K562 (cell line): Measurements from ENCODE around the gene CPOX. TPM values are rescaled to one million over a fixed set of nuclear protein-coding genes. Genes with fewer than 3 reads are reported as not detected.

Experiments
- ATAC-seq: fragments of 200-7000 bp; cut with Tn5 transposase; 3 replicates; pipeline ENCODE4 v1.9.1; 2020; ENCODE audit warnings: moderate library complexity
- BruUV-seq: library from RNA; stranded (reverse); fragments of 400-500 nt; replicated peaks from 2 replicates; lab custom pipeline; 2021; lab: Mats Ljungman, UMichigan
- CTCF ChIA-PET: fragments of 300-600 bp; formaldehyde crosslinking; extraction: SDS; loops from one replicate; lab custom pipeline; 2021; ENCODE audit warnings: low intra/inter-chr PET ratio; lab: Yijun Ruan, JAX
- POLR2A ChIA-PET: fragments of 300-600, 350-650 bp; sonication (Branson Sonifier 250); formaldehyde crosslinking; extraction: SDS; loops from one replicate; lab custom pipeline; 2021; ENCODE audit warnings: antibody characterized with exemption, inconsistent platforms; lab: Yijun Ruan, JAX
- DNase-seq, 4 experiments: peaks; one replicate each; pipeline versions ENCODE4 v3.0.0 to v3.0.0-alpha.2; 2011 to 2018; ENCODE audit warnings: low spot score in 3 of 4, mixed read lengths in 3 of 4; ENCODE audit errors: extremely low read depth in 1 of 4
- FAIRE-seq: peaks from 2 replicates; lab custom pipeline; 2011; peaks lifted over from hg19 to GRCh38; lab: Jason Lieb, UNC
- H2AFZ ChIP-seq: 2 replicates; pipeline ENCODE4 v1.6.0; 2011; ENCODE audit warnings: low read depth, low read length, control low read depth, inconsistent platforms
- H3K27ac ChIP-seq: fragments of 200-600 bp; 3 replicates; pipeline ENCODE4 v1.8.0; 2011; ENCODE audit warnings: low read depth, mild to moderate bottlenecking, control low read depth, inconsistent platforms, low read length, moderate library complexity, mixed read lengths; ENCODE audit errors: extremely low read depth
- H3K27me3 ChIP-seq, 2 experiments: fragments of 300-600 bp in 1 of 2; 2 replicates in 1 of 2; 3 replicates in 1 of 2; pipeline versions ENCODE4 v1.6.0 to v1.8.0; 2011; ENCODE audit warnings: inconsistent platforms in 2 of 2, low read length in 2 of 2, mild to moderate bottlenecking in 1 of 2, mixed read lengths in 1 of 2, moderate library complexity in 1 of 2; ENCODE audit not compliant: control insufficient read depth in 2 of 2, insufficient read depth in 2 of 2
- H3K36me3 ChIP-seq: fragments of 300-600 bp; 3 replicates; pipeline ENCODE4 v1.8.0; 2011; ENCODE audit warnings: mild to moderate bottlenecking, low read length, inconsistent platforms; ENCODE audit not compliant: control insufficient read depth, insufficient read depth
- H3K4me1 ChIP-seq, 2 experiments: fragments of 200-600 bp in 1 of 2; replicated peaks in 1 of 2; 2 replicates in 1 of 2; 3 replicates in 1 of 2; pipeline versions ENCODE4 v1.5.1 to v1.8.0; 2011; ENCODE audit warnings: inconsistent platforms in 2 of 2, low read length in 2 of 2, mild to moderate bottlenecking in 1 of 2, mixed read lengths in 1 of 2, moderate library complexity in 1 of 2; ENCODE audit not compliant: control insufficient read depth in 2 of 2, insufficient read depth in 2 of 2
- H3K4me2 ChIP-seq: 2 replicates; pipeline ENCODE4 v1.6.1; 2011; ENCODE audit warnings: low read length, control low read depth, inconsistent platforms, mixed read lengths; ENCODE audit not compliant: insufficient read depth
- H3K4me3 ChIP-seq: fragments of 200-600 bp; sonication (generic), shearing (Covaris generic); 2 replicates; pipeline ENCODE4 v1.5.1; 2016; ENCODE audit warnings: control low read depth, inconsistent platforms
- H3K79me2 ChIP-seq: fragments of 200-600 bp; 3 replicates; pipeline ENCODE4 v1.8.0; 2011; ENCODE audit warnings: low read length, inconsistent platforms; ENCODE audit not compliant: control insufficient read depth, insufficient read depth
- H3K9ac ChIP-seq, 2 experiments: 2 replicates each; pipeline versions ENCODE4 v1.6.0 to v1.6.1; 2011; ENCODE audit warnings: low read depth in 2 of 2, low read length in 2 of 2, control low read depth in 1 of 2, inconsistent platforms in 1 of 2, mild to moderate bottlenecking in 1 of 2, mixed read lengths in 1 of 2; ENCODE audit not compliant: insufficient read depth in 1 of 2
- H3K9me1 ChIP-seq: one replicate; pipeline ENCODE4 v1.6.0; 2011; ENCODE audit warnings: inconsistent platforms, mild to moderate bottlenecking, low read length, moderate library complexity; ENCODE audit not compliant: control insufficient read depth, insufficient read depth
- H3K9me3 ChIP-seq: replicated peaks from 2 replicates; pipeline ENCODE4 v1.5.1; 2011; ENCODE audit warnings: low read depth, low read length, inconsistent platforms; ENCODE audit not compliant: control insufficient read depth, insufficient read depth
- H4K20me1 ChIP-seq: replicated peaks from 2 replicates; pipeline ENCODE4 v1.6.1; 2011; ENCODE audit warnings: low read length, inconsistent platforms, mixed read lengths; ENCODE audit not compliant: control insufficient read depth, insufficient read depth
- BDP1 ChIP-seq: IDR thresholded peaks from 3 replicates; pipeline ENCODE4 v1.6.1; 2011; ENCODE audit not compliant: insufficient read length, insufficient read depth
- BRF1 ChIP-seq: IDR thresholded peaks from 3 replicates; pipeline ENCODE4 v1.6.1; 2011; ENCODE audit warnings: borderline replicate concordance, mild to moderate bottlenecking; ENCODE audit not compliant: insufficient read length; ENCODE audit errors: extremely low read depth
- CBFB ChIP-seq: sonication (generic); formaldehyde crosslinking; IDR thresholded peaks from 2 replicates; pipeline ENCODE4 v1.4.0; 2020; ENCODE audit warnings: mild to moderate bottlenecking, missing genetic modification reagents
- CTBP1 ChIP-seq: fragments of 450-650 bp; IDR thresholded peaks from 2 replicates; pipeline ENCODE4 v1.6.1; 2016; ENCODE audit warnings: borderline replicate concordance
- EP300 ChIP-seq: IDR thresholded peaks from 2 replicates; pipeline ENCODE4 v1.6.1; 2012; ENCODE audit warnings: low read length, improper control_type of control experiment
- HDGF ChIP-seq: fragments of 450-650 bp; IDR thresholded peaks from 2 replicates; pipeline ENCODE4 v1.6.1; 2016
- LEF1 ChIP-seq: fragments of 450-650 bp; IDR thresholded peaks from 2 replicates; pipeline ENCODE4 v1.6.1; 2016; ENCODE audit warnings: mild to moderate bottlenecking
- MED1 ChIP-seq: sonication (generic); formaldehyde crosslinking; IDR thresholded peaks from 2 replicates; pipeline ENCODE4 v1.8.1; 2023; ENCODE audit warnings: missing genetic modification reagents, borderline replicate concordance
- RFX1 ChIP-seq: fragments of 450-650 bp; IDR thresholded peaks from 2 replicates; pipeline ENCODE4 v1.6.1; 2016; ENCODE audit warnings: mild to moderate bottlenecking, moderate library complexity
- RFX7 ChIP-seq: fragments of 250-450 bp; sonication (Bioruptor Pico); IDR thresholded peaks from 2 replicates; pipeline ENCODE4 v1.5.1; 2021; ENCODE audit warnings: mild to moderate bottlenecking
- SNIP1 ChIP-seq: fragments of 450-650 bp; IDR thresholded peaks from 2 replicates; pipeline ENCODE4 v1.7.1; 2017; ENCODE audit warnings: low read depth, mild to moderate bottlenecking
- TARDBP ChIP-seq: fragments of 450-650 bp; IDR thresholded peaks from 2 replicates; pipeline ENCODE4 v1.6.1; 2016
- TBL1XR1 ChIP-seq, 2 experiments: IDR thresholded peaks; 2 replicates each; pipeline ENCODE4 v1.6.1; 2012; ENCODE audit warnings: improper control_type of control experiment in 2 of 2, low read length in 2 of 2, mild to moderate bottlenecking in 1 of 2
- TRIM25 ChIP-seq: fragments of 450-650 bp; IDR thresholded peaks from 2 replicates; pipeline ENCODE4 v1.7.0; 2016; ENCODE audit warnings: borderline replicate concordance
- ZBTB34 ChIP-seq: fragments of 250-450 bp; sonication (Bioruptor Pico); IDR thresholded peaks from 2 replicates; pipeline ENCODE4 v1.8.0; 2021; ENCODE audit warnings: mild to moderate bottlenecking, moderate library complexity
- ZNF57 ChIP-seq: fragments of 450-650 bp; formaldehyde crosslinking; IDR thresholded peaks from 2 replicates; pipeline ENCODE4 v1.4.0; 2020; ENCODE audit warnings: mild to moderate bottlenecking, moderate library complexity
- WGBS: fragments of 100-300 bp; shearing (Covaris generic); methylation state at CpG from one replicate; pipeline ENCODE4 v1.1.6; 2016; ENCODE audit warnings: low coverage, mixed read lengths; ENCODE audit not compliant: insufficient coverage; ENCODE audit errors: missing lambda C conversion rate; 5-methylcytosine and 5-hydroxymethylcytosine counted together
- in situ Hi-C: fragments of 300-500 bp; cut with MboI; formaldehyde crosslinking; loops from 4 replicates; pipeline ENCODE4 v1.15.0; 2018; ENCODE audit warnings: inconsistent platforms, mixed read lengths
- intact Hi-C: fragments of 100-400 bp; cut with micrococcal nuclease; formaldehyde crosslinking; loops from 2 replicates; pipeline ENCODE4 v1.14.2; 2022
- polyA plus RNA-seq, 8 experiments: library from polyadenylated mRNA; depleted of rRNA in 4 of 8; stranded (reverse) in 5 of 8; unstranded in 3 of 8; fragments of >200 nt; fragmentation: Nextera tagmentation in 2 of 8; fragmentation: Illumina TruSeq in 1 of 8; extraction: Ambion mirVana in 2 of 8; extraction: Trizol in 1 of 8; gene quantifications; 2 replicates each; pipeline versions ENCODE4 v1.2.1 to v1.2.3, GENCODE V29; 2011 to 2014; ENCODE audit warnings: inconsistent platforms in 1 of 8, missing spikeins in 1 of 8
- total RNA-seq, 7 experiments: library from RNA; depleted of rRNA in 6 of 7; stranded (reverse); fragments of >200 nt in 6 of 7; fragmentation: Illumina TruSeq in 2 of 7; extraction: Trizol in 2 of 7; gene quantifications; 2 replicates each; pipeline versions ENCODE4 v1.2.1 to v1.2.3, GENCODE V29; 2011 to 2021; ENCODE audit warnings: low replicate concordance in 1 of 7

The CPOX gene
- total and polyA plus RNA-seq, 9 of the 15 experiments (the other 6 are each of a cell fraction or from before 2014, with no cell fraction given): 14.6 to 82.1 (median 24.8) TPM

GRCh38 chr3:98548544-98548943 is 44.9 kb downstream of the CPOX start:
- Histone ChIP-seq H3K27me3 (no peaks in the 10 kb centered on the region), H3K27ac (no peak overlapping the region), H3K79me2 (no peaks in the 10 kb centered on the region), H3K36me3 (no peaks in the 10 kb centered on the region), H3K4me2 (no peak overlapping the region), H4K20me1 (no peaks in the 10 kb centered on the region)
- intact Hi-C loops (no loop called here), in situ Hi-C loops (no loop called here)
- FAIRE-seq (no peak), DNase-seq (no peak)
- ChIA-PET CTCF (no interaction called here), POLR2A (no interaction called here)
- no peak for TF ChIP-seq BRF1
- no peak for TF ChIP-seq MED1 (CRISPR knock-in tag)
- TF ChIP-seq RFX1: no peak
- no peak for TF ChIP-seq RFX7 (CRISPR knock-in tag)
- TF ChIP-seq ZNF57: no peak
- no peak for TF ChIP-seq ZBTB34 (CRISPR knock-in tag)
- TF ChIP-seq CTBP1: no peak
- no peak for TF ChIP-seq SNIP1
- TF ChIP-seq TRIM25: no peak
- TF ChIP-seq BDP1: no peak
- no peak for TF ChIP-seq EP300
- no peak for TF ChIP-seq HDGF
- TF ChIP-seq LEF1: no peak
- no peak for TF ChIP-seq TARDBP
- TF ChIP-seq CBFB (CRISPR knock-in tag): no peak
- TF ChIP-seq TBL1XR1 (IDR thresholded peaks at IDR 0.05; ENCODE audit: low read length in 2 of 2): no peak
- TF ChIP-seq, all 486 proteins: peak for 0
- BruUV-seq: no TSS peak
- H3K9me3 ChIP-seq: no peaks in the 10 kb centered on the region
- WGBS: 70% methylated on average over 4 of the region's 5 CpGs
- H2AFZ ChIP-seq: no peak overlapping the region
- no peak overlapping the region for H3K9ac ChIP-seq
- ATAC-seq: no peak
- H3K4me3 ChIP-seq: no peak overlapping the region
- H3K9me1 ChIP-seq: no peaks in the 10 kb centered on the region
- H3K4me1 ChIP-seq: peaks cover 4 to 26% of the 10 kb centered on the region in 2 experiments
